Sigmoid colon (tissue), 4 donors: Measurements from ENCODE around the gene PDE9A.

ENCODE experiments used
- CTCF ChIP-seq, 4 experiments: fragments of 450-650 bp in 3 of 4; fragments of 200-600 bp in 1 of 4; IDR thresholded peaks; one replicate each; pipeline ENCODE4 v1.5.1; 2016 to 2019; ENCODE audit warnings: antibody characterized with exemption in 4 of 4, mild to moderate bottlenecking in 3 of 4, moderate library complexity in 2 of 4
- EP300 ChIP-seq, 4 donors: sonication (generic); formaldehyde crosslinking; IDR thresholded peaks; one replicate each; pipeline ENCODE4 v1.6.1; 2017; ENCODE audit warnings: antibody characterized with exemption in 4 of 4
- POLR2A ChIP-seq, 2 donors: fragments of 450-650 bp; IDR thresholded peaks; one replicate each; pipeline ENCODE4 v1.6.1; 2016; ENCODE audit warnings: antibody characterized with exemption in 2 of 2, mild to moderate bottlenecking in 2 of 2, moderate library complexity in 2 of 2
- POLR2AphosphoS5 ChIP-seq, 4 donors: sonication (generic); formaldehyde crosslinking; IDR thresholded peaks; one replicate each; pipeline ENCODE4 v1.6.1; 2017; ENCODE audit warnings: antibody characterized with exemption in 4 of 4

- TF ChIP-seq CTCF (IDR thresholded peaks at IDR 0.05): no peak
- TF ChIP-seq POLR2A (IDR thresholded peaks at IDR 0.05): no peak
- TF ChIP-seq EP300 (IDR thresholded peaks at IDR 0.05): no peak
- no peak for TF ChIP-seq POLR2AphosphoS5 (IDR thresholded peaks at IDR 0.05)
Measured at GRCh38 chr21:42644223-42645208, 8.9 kb upstream of the PDE9A start.
